SK-N-SH treated with all-trans-retinoic acid at 6 μM for 48 hours (cell line): Measurements from ENCODE around the gene CD40LG.

ENCODE experiments used
- ATAC-seq: fragments of 200-7000 bp; cut with Tn5 transposase; 3 replicates; pipeline ENCODE4 v1.9.1; 2020; ENCODE audit warnings: mild to moderate bottlenecking, moderate library complexity
- ARNTL ChIP-seq: fragments of 450-650 bp; formaldehyde crosslinking; IDR thresholded peaks from 2 replicates; pipeline ENCODE4 v1.5.0; 2020; ENCODE audit warnings: low read depth, mild to moderate bottlenecking, moderate library complexity, borderline replicate concordance
- BACH2 ChIP-seq: fragments of 250-450 bp; sonication (Bioruptor Pico); IDR thresholded peaks from 2 replicates; pipeline ENCODE4 v1.9.0; 2021; ENCODE audit warnings: mild to moderate bottlenecking, borderline replicate concordance
- CSDC2 ChIP-seq: fragments of 250-450 bp; sonication (Bioruptor Pico); IDR thresholded peaks from 2 replicates; pipeline ENCODE4 v1.5.0; 2020; ENCODE audit warnings: mild to moderate bottlenecking, moderate library complexity
- ESRRG ChIP-seq: fragments of 250-450 bp; sonication (Bioruptor Pico); IDR thresholded peaks from 2 replicates; pipeline ENCODE4 v1.6.1; 2021; ENCODE audit warnings: mild to moderate bottlenecking
- GLIS3 ChIP-seq: fragments of 250-450 bp; sonication (Bioruptor Pico); IDR thresholded peaks from 2 replicates; pipeline ENCODE4 v1.5.0; 2020; ENCODE audit warnings: mild to moderate bottlenecking, moderate library complexity
- ISL1 ChIP-seq: fragments of 250-450 bp; sonication (Bioruptor Pico); IDR thresholded peaks from 2 replicates; pipeline ENCODE4 v2.1.2; 2022; ENCODE audit warnings: mild to moderate bottlenecking, moderate library complexity
- OSR1 ChIP-seq: fragments of 250-450 bp; sonication (Bioruptor Pico); IDR thresholded peaks from 2 replicates; pipeline ENCODE4 v1.8.0; 2022; ENCODE audit warnings: moderate library complexity, mild to moderate bottlenecking, inconsistent platforms
- PPARA ChIP-seq: fragments of 250-450 bp; sonication (Bioruptor Pico); IDR thresholded peaks from 2 replicates; pipeline ENCODE4 v1.5.0; 2020; ENCODE audit warnings: mild to moderate bottlenecking, borderline replicate concordance
- RARB ChIP-seq: fragments of 250-450 bp; sonication (Bioruptor Pico); IDR thresholded peaks from 2 replicates; pipeline ENCODE4 v1.8.0; 2021; ENCODE audit warnings: mild to moderate bottlenecking, moderate library complexity
- SNAI2 ChIP-seq: fragments of 250-450 bp; sonication (Bioruptor Pico); IDR thresholded peaks from 2 replicates; pipeline ENCODE4 v1.5.0; 2020; ENCODE audit warnings: mild to moderate bottlenecking, moderate library complexity
- TCF4 ChIP-seq: fragments of 250-450 bp; sonication (Bioruptor Pico); IDR thresholded peaks from 2 replicates; pipeline ENCODE4 v1.8.0; 2021; ENCODE audit warnings: mild to moderate bottlenecking, moderate library complexity, borderline replicate concordance
- TOX ChIP-seq: fragments of 250-450 bp; sonication (Bioruptor Pico); IDR thresholded peaks from 2 replicates; pipeline ENCODE4 v1.8.0; 2021; ENCODE audit warnings: mild to moderate bottlenecking, moderate library complexity, borderline replicate concordance
- ZC3H10 ChIP-seq: fragments of 250-450 bp; sonication (Bioruptor Pico); IDR thresholded peaks from 2 replicates; pipeline ENCODE4 v1.5.1; 2021; ENCODE audit warnings: mild to moderate bottlenecking, moderate library complexity
- ZFP3 ChIP-seq: fragments of 250-450 bp; sonication (Bioruptor Pico); IDR thresholded peaks from 2 replicates; pipeline ENCODE4 v1.5.0; 2020; ENCODE audit warnings: mild to moderate bottlenecking, moderate library complexity
- ZFP30 ChIP-seq: fragments of 450-650 bp; formaldehyde crosslinking; IDR thresholded peaks from 2 replicates; pipeline ENCODE4 v1.5.0; 2022; ENCODE audit warnings: mild to moderate bottlenecking, moderate library complexity
- ZNF565 ChIP-seq: fragments of 450-650 bp; formaldehyde crosslinking; conservative IDR thresholded peaks from 2 replicates; pipeline ENCODE4 v1.5.0; 2020; ENCODE audit warnings: low read depth, mild to moderate bottlenecking, moderate library complexity
- ZNF70 ChIP-seq: fragments of 450-650 bp; formaldehyde crosslinking; IDR thresholded peaks from 2 replicates; pipeline ENCODE4 v1.5.0; 2020; ENCODE audit warnings: mild to moderate bottlenecking, moderate library complexity
- TF ChIP-seq, protein P1 (sequence below): fragments of 250-450 bp; sonication (Bioruptor Pico); IDR thresholded peaks from 2 replicates; pipeline ENCODE4 v1.8.0; 2021; ENCODE audit warnings: low read depth, mild to moderate bottlenecking, moderate library complexity, borderline replicate concordance
- TF ChIP-seq, protein P2 (sequence below): fragments of 250-450 bp; sonication (Bioruptor Pico); IDR thresholded peaks from 2 replicates; pipeline ENCODE4 v1.5.0; 2020; ENCODE audit warnings: mild to moderate bottlenecking, moderate library complexity
- TF ChIP-seq, protein P3 (sequence below): fragments of 250-450 bp; sonication (Bioruptor Pico); IDR thresholded peaks from 2 replicates; pipeline ENCODE4 v1.8.0; 2020; ENCODE audit warnings: mild to moderate bottlenecking, moderate library complexity, borderline replicate concordance
- TF ChIP-seq, protein P4 (sequence below): fragments of 250-450 bp; sonication (Bioruptor Pico); IDR thresholded peaks from 2 replicates; pipeline ENCODE4 v1.5.1; 2021; ENCODE audit warnings: mild to moderate bottlenecking, moderate library complexity
- TF ChIP-seq, protein P5 (sequence below): fragments of 250-450 bp; sonication (Bioruptor Pico); IDR thresholded peaks from 2 replicates; pipeline ENCODE4 v1.5.1; 2020; ENCODE audit warnings: low read depth, mild to moderate bottlenecking, moderate library complexity

Gene CD40LG

DNA sequence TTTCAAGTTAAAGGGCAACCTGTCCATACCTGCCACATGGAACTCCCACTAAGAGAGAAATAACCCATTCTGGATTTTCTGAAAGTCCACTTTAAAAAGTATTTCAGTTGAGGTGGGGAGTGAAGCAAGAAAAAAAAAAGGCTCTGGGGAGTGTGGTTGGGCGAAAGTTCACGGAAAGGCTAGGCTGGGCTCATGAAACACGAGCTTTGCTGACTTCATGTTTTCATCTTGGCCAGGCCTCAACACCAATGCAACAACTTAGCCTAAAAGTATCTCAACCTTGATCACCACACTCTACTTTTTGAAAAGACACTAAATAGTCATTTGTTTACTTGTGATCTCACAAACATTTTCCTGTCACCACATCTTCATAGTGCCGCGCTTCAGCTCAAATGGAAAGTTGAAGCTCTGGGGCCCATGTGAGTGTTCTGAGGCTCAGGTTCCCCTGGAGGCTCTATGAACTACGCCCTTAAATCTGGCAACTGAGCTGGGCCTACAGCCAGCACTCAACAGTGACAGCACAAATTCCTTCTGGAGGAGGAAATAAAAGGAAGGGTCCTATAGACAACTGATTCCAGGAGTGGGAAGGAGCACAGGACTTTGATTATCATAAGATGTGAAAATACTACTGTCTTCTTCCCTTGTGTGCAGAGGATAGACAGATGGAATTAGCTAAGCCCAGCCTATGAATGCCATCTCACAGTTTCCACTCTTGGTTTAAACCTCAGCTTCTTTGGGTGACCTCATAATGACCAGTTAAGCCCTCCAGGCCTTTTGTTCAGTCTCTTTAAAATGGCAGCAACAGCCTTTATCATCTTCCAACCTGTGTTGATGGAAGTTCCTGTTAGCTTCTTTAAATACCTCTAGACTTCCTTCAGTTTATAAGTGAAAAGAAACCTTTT, 5.1 kb downstream of the CD40LG start:
- TF ChIP-seq ESRRG (CRISPR knock-in tag) (no peak), TCF4 (no peak), SNAI2 (CRISPR knock-in tag) (no peak), CSDC2 (CRISPR knock-in tag) (no peak), ZC3H10 (CRISPR knock-in tag) (no peak)
- ATAC-seq = no peak

DNA sequence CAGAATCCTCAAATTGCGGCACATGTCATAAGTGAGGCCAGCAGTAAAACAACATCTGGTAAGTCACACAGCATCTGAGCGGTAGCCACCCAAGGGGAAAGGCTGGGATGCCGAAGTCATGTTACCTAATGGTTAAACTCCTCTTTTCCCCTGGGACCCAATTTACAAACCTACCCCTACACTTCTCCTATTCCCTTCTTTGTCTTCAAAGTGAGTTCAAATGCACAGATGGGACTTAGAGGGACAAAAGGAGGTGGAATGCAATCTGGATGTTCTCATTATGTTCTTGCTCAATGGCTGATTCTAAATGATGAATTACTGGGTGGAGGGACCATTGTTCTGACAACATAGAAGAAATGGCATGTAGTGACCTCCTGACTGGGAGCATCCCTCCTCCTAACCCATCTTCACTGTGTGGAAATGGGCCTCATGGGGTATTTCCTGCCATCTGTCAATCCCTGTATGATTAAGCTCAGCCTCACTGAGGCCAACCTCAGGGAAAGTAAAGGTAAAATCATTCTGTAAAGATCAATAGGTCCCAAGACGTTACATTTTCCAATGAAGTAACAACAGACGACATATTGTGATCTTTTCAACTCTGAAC, 8.5 kb downstream of the CD40LG start:
- no peak for TF ChIP-seq SNAI2 (CRISPR knock-in tag)
- no peak for TF ChIP-seq RARB (CRISPR knock-in tag)
- no peak for TF ChIP-seq ZFP30 (CRISPR knock-in tag)
- TF ChIP-seq ARNTL = no peak
- no peak for TF ChIP-seq ISL1 (CRISPR knock-in tag)
- no peak for TF ChIP-seq OSR1 (CRISPR knock-in tag)
- TF ChIP-seq, protein P1, sequence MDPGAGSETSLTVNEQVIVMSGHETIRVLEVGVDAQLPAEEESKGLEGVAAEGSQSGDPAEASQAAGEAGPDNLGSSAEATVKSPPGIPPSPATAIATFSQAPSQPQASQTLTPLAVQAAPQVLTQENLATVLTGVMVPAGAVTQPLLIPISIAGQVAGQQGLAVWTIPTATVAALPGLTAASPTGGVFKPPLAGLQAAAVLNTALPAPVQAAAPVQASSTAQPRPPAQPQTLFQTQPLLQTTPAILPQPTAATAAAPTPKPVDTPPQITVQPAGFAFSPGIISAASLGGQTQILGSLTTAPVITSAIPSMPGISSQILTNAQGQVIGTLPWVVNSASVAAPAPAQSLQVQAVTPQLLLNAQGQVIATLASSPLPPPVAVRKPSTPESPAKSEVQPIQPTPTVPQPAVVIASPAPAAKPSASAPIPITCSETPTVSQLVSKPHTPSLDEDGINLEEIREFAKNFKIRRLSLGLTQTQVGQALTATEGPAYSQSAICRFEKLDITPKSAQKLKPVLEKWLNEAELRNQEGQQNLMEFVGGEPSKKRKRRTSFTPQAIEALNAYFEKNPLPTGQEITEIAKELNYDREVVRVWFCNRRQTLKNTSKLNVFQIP = no peak
- no peak for TF ChIP-seq ZFP3 (CRISPR knock-in tag)
- TF ChIP-seq, protein P2, sequence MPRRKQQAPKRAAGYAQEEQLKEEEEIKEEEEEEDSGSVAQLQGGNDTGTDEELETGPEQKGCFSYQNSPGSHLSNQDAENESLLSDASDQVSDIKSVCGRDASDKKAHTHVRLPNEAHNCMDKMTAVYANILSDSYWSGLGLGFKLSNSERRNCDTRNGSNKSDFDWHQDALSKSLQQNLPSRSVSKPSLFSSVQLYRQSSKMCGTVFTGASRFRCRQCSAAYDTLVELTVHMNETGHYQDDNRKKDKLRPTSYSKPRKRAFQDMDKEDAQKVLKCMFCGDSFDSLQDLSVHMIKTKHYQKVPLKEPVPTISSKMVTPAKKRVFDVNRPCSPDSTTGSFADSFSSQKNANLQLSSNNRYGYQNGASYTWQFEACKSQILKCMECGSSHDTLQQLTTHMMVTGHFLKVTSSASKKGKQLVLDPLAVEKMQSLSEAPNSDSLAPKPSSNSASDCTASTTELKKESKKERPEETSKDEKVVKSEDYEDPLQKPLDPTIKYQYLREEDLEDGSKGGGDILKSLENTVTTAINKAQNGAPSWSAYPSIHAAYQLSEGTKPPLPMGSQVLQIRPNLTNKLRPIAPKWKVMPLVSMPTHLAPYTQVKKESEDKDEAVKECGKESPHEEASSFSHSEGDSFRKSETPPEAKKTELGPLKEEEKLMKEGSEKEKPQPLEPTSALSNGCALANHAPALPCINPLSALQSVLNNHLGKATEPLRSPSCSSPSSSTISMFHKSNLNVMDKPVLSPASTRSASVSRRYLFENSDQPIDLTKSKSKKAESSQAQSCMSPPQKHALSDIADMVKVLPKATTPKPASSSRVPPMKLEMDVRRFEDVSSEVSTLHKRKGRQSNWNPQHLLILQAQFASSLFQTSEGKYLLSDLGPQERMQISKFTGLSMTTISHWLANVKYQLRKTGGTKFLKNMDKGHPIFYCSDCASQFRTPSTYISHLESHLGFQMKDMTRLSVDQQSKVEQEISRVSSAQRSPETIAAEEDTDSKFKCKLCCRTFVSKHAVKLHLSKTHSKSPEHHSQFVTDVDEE (CRISPR knock-in tag) = no peak
- TF ChIP-seq, protein P3, sequence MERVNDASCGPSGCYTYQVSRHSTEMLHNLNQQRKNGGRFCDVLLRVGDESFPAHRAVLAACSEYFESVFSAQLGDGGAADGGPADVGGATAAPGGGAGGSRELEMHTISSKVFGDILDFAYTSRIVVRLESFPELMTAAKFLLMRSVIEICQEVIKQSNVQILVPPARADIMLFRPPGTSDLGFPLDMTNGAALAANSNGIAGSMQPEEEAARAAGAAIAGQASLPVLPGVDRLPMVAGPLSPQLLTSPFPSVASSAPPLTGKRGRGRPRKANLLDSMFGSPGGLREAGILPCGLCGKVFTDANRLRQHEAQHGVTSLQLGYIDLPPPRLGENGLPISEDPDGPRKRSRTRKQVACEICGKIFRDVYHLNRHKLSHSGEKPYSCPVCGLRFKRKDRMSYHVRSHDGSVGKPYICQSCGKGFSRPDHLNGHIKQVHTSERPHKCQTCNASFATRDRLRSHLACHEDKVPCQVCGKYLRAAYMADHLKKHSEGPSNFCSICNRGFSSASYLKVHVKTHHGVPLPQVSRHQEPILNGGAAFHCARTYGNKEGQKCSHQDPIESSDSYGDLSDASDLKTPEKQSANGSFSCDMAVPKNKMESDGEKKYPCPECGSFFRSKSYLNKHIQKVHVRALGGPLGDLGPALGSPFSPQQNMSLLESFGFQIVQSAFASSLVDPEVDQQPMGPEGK (CRISPR knock-in tag) = no peak

DNA sequence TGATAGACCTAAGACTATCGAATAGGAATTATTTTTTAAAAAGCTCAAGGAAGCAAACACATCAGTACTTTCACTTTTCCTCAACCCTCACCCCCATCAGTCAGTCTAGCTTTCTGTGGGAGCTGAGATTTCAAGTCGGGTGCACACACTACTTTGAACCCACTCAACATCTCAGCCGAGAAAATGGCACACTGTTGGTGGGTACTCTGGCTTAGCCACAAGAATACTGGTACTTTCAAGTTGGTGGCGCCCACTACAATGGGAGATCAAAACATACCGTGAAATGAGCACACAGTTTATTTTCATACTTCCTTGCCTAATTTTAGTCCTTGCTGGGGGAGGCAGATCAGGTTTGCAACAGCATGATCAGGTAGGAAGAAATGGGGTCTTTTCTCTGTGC, 10.2 kb downstream of the CD40LG start:
- no peak for ATAC-seq
- no peak for TF ChIP-seq RARB (CRISPR knock-in tag)
- TF ChIP-seq, protein P4, sequence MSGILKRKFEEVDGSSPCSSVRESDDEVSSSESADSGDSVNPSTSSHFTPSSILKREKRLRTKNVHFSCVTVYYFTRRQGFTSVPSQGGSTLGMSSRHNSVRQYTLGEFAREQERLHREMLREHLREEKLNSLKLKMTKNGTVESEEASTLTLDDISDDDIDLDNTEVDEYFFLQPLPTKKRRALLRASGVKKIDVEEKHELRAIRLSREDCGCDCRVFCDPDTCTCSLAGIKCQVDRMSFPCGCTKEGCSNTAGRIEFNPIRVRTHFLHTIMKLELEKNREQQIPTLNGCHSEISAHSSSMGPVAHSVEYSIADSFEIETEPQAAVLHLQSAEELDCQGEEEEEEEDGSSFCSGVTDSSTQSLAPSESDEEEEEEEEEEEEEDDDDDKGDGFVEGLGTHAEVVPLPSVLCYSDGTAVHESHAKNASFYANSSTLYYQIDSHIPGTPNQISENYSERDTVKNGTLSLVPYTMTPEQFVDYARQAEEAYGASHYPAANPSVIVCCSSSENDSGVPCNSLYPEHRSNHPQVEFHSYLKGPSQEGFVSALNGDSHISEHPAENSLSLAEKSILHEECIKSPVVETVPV (CRISPR knock-in tag) = no peak
- no peak for TF ChIP-seq ZNF70 (CRISPR knock-in tag)
- TF ChIP-seq TOX (CRISPR knock-in tag) = no peak
- TF ChIP-seq, protein P3 (CRISPR knock-in tag) = no peak
- no peak for TF ChIP-seq PPARA
- TF ChIP-seq, protein P5, sequence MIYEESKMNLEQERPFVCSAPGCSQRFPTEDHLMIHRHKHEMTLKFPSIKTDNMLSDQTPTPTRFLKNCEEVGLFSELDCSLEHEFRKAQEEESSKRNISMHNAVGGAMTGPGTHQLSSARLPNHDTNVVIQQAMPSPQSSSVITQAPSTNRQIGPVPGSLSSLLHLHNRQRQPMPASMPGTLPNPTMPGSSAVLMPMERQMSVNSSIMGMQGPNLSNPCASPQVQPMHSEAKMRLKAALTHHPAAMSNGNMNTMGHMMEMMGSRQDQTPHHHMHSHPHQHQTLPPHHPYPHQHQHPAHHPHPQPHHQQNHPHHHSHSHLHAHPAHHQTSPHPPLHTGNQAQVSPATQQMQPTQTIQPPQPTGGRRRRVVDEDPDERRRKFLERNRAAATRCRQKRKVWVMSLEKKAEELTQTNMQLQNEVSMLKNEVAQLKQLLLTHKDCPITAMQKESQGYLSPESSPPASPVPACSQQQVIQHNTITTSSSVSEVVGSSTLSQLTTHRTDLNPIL (CRISPR knock-in tag) = no peak
- no peak for TF ChIP-seq BACH2
- TF ChIP-seq, protein P2 (CRISPR knock-in tag) = no peak
- no peak for TF ChIP-seq CSDC2 (CRISPR knock-in tag)
- no peak for TF ChIP-seq ZNF565
- TF ChIP-seq GLIS3 (CRISPR knock-in tag) = no peak
- TF ChIP-seq ZC3H10 (CRISPR knock-in tag) = no peak
- no peak for TF ChIP-seq SNAI2 (CRISPR knock-in tag)
- TF ChIP-seq ZFP30 (CRISPR knock-in tag) = no peak

More for the DNA sequence above, 8.5 kb downstream of the CD40LG start:
- ATAC-seq = no peak
